Measurements from ENCODE around the gene DGCR8. TPM values are rescaled to one million over a fixed set of nuclear protein-coding genes. Genes with fewer than 3 reads are reported as not detected.

The DGCR8 gene
- total RNA-seq, result 29.5 TPM
- long read RNA-seq, full-length matches to known transcripts, result 3 of 13 reads
- long read RNA-seq, partial matches to known transcripts, result 5 of 13 reads
- long read RNA-seq, other reads (novel, unspliced or antisense), result 5 of 13 reads

DNA sequence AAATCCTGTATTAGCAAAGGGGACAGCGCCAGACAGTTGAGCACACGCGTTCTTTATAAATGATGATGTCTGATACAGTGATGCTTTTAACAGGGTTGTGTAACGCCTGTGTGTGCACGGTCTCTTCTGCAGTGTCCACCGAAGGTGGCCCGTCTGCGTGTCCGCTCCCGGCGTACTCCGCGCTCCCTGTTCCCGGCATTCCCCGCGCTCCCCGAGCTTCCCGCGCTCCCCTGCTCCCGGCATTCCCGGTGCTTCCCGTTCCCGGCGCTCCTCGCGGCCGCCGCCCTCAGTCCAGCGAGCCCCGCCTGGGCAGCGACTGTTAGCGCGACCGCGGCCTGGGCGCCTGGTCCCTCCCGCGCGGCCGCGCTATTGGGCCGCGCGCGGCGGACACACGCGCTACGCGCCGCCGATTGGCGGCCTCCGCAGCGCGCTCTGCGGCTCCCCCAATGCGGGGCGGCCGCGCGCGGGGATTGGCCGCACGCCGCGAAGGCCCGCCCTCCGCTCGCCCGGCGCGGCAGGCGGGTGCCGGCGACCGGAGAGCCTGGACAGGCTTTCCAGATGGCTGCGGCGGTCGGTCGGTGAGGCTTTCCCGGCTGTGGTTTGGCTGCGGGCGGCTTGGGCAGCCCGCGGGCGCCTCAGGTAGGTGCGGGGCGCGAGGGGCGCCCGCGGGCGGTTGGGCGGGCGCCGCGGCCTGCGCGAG, at the start of gene DGCR8:
Gene DGCR8 (plus strand): TSS at position 497 of the 700 bp plus-strand sequence. CDS start 5,723 bp downstream, outside the sequence.
- TF ChIP-seq, protein P1, sequence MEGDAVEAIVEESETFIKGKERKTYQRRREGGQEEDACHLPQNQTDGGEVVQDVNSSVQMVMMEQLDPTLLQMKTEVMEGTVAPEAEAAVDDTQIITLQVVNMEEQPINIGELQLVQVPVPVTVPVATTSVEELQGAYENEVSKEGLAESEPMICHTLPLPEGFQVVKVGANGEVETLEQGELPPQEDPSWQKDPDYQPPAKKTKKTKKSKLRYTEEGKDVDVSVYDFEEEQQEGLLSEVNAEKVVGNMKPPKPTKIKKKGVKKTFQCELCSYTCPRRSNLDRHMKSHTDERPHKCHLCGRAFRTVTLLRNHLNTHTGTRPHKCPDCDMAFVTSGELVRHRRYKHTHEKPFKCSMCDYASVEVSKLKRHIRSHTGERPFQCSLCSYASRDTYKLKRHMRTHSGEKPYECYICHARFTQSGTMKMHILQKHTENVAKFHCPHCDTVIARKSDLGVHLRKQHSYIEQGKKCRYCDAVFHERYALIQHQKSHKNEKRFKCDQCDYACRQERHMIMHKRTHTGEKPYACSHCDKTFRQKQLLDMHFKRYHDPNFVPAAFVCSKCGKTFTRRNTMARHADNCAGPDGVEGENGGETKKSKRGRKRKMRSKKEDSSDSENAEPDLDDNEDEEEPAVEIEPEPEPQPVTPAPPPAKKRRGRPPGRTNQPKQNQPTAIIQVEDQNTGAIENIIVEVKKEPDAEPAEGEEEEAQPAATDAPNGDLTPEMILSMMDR (IDR thresholded peaks at IDR 0.05), result no peak
- no peaks in the 10 kb centered on the region for H3K36me3 ChIP-seq
- ATAC-seq (peak; percentile 98), DNase-seq (peak; percentile 94)
- intact Hi-C loops (cut with DNase I), result no loop called here
- peak within 1 kb of the TSS; percentile 80 for H3K27ac ChIP-seq
- no peaks in the 10 kb centered on the region for H3K9me3 ChIP-seq
- no peaks in the 10 kb centered on the region for H3K27me3 ChIP-seq (ENCODE audit: low read depth)
- peaks cover 47% of the 10 kb centered on the region for H3K4me1 ChIP-seq
- H3K4me3 ChIP-seq, result peak within 1 kb of the TSS; percentile 94

- Histone ChIP-seq H3K4me1 (peaks cover 22% of the 10 kb centered on the region), H3K9me3 (no peaks in the 10 kb centered on the region), H3K4me3 (no peak overlapping the region), H3K36me3 (peaks cover 16% of the 10 kb centered on the region), H3K27me3 (ENCODE audit: low read depth) (no peaks in the 10 kb centered on the region), H3K27ac (no peak overlapping the region)
- TF ChIP-seq, protein P1 (IDR thresholded peaks at IDR 0.05), result no peak
- intact Hi-C loops (cut with DNase I), result no loop called here
- DNase-seq (no peak), ATAC-seq (peak in 1 of 2 donors; percentile 6)
Measured at GRCh38 chr22:20031732-20032406, 48.2 kb upstream of the DGCR8 start.

DNA sequence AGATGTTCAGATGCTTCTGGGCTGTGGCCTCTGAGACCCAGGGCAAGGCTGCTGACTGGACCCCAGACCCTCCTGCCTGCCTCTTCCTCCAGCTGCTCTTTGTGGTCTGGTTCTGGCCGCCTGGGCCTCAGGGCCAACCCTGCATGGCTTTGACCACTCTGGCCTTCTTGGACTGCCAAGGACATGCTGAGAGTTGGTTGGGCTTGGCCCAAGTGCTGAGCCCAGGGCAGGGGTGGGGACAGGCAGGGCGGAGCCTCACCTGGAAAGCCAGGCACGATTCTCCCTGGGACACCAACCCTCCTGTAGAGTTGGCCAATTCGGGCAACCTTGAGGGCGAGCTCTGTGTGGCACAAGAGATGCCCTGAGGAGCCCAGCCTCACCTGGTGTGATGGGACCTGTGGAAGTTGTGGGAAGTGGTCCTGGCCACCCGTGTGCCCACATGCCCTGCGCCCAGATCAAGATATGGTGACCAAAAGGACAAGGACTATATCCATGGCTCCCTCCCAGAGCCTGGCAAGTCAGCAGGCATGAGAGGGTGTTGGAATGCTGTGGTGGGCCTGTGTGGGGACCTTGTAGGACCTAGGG, 47.5 kb upstream of the DGCR8 start:
- no peak for DNase-seq
- H3K27ac ChIP-seq, result no peak overlapping the region
- H3K4me3 ChIP-seq, result no peak overlapping the region
- peak; percentile 9 to 27 for ATAC-seq
- no peaks in the 10 kb centered on the region for H3K9me3 ChIP-seq
- H3K4me1 ChIP-seq, result peaks cover 22% of the 10 kb centered on the region
- no peaks in the 10 kb centered on the region for H3K27me3 ChIP-seq (ENCODE audit: low read depth)
- H3K36me3 ChIP-seq, result peaks cover 22% of the 10 kb centered on the region
- TF ChIP-seq, protein P1 (IDR thresholded peaks at IDR 0.05), result no peak
- intact Hi-C loops (cut with DNase I), result no loop called here

DNA sequence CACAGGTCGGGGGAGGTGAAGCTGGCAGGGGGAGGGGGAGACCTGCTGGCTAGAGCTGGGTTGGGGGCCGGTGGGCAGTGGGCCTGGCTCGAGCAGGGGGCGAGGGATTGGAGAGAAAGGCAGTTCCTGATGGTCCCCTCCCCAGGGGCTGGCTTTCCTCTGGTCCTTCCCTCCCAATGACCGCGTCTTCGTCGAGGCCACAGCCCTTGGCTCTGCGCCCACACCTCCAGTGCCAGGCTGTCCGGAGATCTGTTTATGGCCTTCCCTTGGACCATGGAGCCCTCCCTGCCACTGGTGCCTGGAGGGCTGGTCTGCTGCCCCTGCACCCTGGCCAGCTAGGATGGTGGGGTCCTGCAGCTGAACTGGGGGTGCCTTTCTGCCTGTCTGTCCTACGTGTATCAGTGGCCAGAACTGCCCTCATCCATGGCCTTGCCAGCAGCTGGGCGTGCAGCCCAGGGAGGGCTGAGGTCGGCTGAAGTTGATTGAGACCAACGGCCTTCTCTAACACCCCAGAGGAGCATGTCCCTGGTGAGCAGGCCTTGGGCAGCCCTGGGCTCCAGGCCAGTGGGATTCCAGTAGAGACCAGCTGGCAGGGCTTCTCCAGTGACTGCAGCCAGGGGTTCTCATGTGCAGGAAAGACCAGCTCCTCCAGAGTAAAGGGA, 46.9 kb upstream of the DGCR8 start:
- H3K27ac ChIP-seq, result no peak overlapping the region
- H3K4me1 ChIP-seq, result peaks cover 22% of the 10 kb centered on the region
- no peaks in the 10 kb centered on the region for H3K27me3 ChIP-seq (ENCODE audit: low read depth)
- ATAC-seq (peak in 1 of 2 donors; percentile 18), DNase-seq (no peak)
- TF ChIP-seq, protein P1 (IDR thresholded peaks at IDR 0.05), result no peak
- H3K4me3 ChIP-seq, result no peak overlapping the region
- intact Hi-C loops (cut with DNase I), result no loop called here
- no peaks in the 10 kb centered on the region for H3K9me3 ChIP-seq
- peaks cover 29% of the 10 kb centered on the region for H3K36me3 ChIP-seq

- intact Hi-C loops (cut with DNase I), result no loop called here
- H3K36me3 ChIP-seq, result peaks cover 38% of the 10 kb centered on the region
- peaks cover 22% of the 10 kb centered on the region for H3K4me1 ChIP-seq
- no peak overlapping the region for H3K27ac ChIP-seq
- ATAC-seq, result no peak
- no peak overlapping the region for H3K4me3 ChIP-seq
- no peak for DNase-seq
- H3K27me3 ChIP-seq (ENCODE audit: low read depth), result no peaks in the 10 kb centered on the region
- TF ChIP-seq, protein P1 (IDR thresholded peaks at IDR 0.05), result no peak
- no peaks in the 10 kb centered on the region for H3K9me3 ChIP-seq
Measured at GRCh38 chr22:20034143-20034542, 45.9 kb upstream of the DGCR8 start.
